Measurements from ENCODE around the gene ZSWIM7. TPM values are rescaled to one million over a fixed set of nuclear protein-coding genes. Genes with fewer than 3 reads are reported as not detected.

The ZSWIM7 gene
- total RNA-seq, 2 donors from 2014 or later: 45.5 to 58.8 TPM

GRCh38 chr17:15952048-15952532 is 47.4 kb downstream of the ZSWIM7 start:
- H3K9me3 ChIP-seq (ENCODE audit: control insufficient read depth, low read length): no peaks in the 10 kb centered on the region
- H3K27me3 ChIP-seq (ENCODE audit: control insufficient read depth, insufficient read depth, low read length, poor library complexity, severe bottlenecking): peaks cover 7% of the 10 kb centered on the region
- H3K36me3 ChIP-seq (ENCODE audit: control insufficient read depth, insufficient read depth, low read length): no peaks in the 10 kb centered on the region
- H3K4me3 Mint-ChIP-seq: no peak overlapping the region
- H3K36me3 Mint-ChIP-seq (ENCODE audit: low read depth): no peaks in the 10 kb centered on the region
- DNase-seq: no peak
- peaks cover 9% of the 10 kb centered on the region for H3K4me1 ChIP-seq (ENCODE audit: control insufficient read depth, insufficient read depth, low read length)
- H3K4me3 ChIP-seq (ENCODE audit: low read length): no peak overlapping the region
- peaks cover 7% of the 10 kb centered on the region for H3K27me3 Mint-ChIP-seq (ENCODE audit: insufficient read depth)
- H3K27ac ChIP-seq (ENCODE audit: low read depth, low read length): no peak overlapping the region
- no peak overlapping the region for H3K9ac ChIP-seq (ENCODE audit: extremely low read depth, low read length, poor library complexity, severe bottlenecking)
- no peak for TF ChIP-seq CTCF (conservative IDR thresholded peaks at IDR 0.05)
- 88 to 89% methylated on average over 5 to 7 of the region's 7 CpGs for WGBS, 2 experiments (ENCODE audit: insufficient coverage in 1 of 2, insufficient read length in 1 of 2)
- H3K27ac Mint-ChIP-seq: no peak overlapping the region
- H3K4me1 Mint-ChIP-seq: peaks cover 24% of the 10 kb centered on the region
- H3K9me3 Mint-ChIP-seq: peaks cover 4% of the 10 kb centered on the region

- peaks cover 23% of the 10 kb centered on the region for H3K4me1 Mint-ChIP-seq
- 89 to 100% methylated on average over 2 to 6 of the region's 6 CpGs for WGBS, 2 experiments (ENCODE audit: insufficient coverage in 1 of 2, insufficient read length in 1 of 2)
- H3K27ac Mint-ChIP-seq: no peak overlapping the region
- H3K36me3 Mint-ChIP-seq (ENCODE audit: low read depth): no peaks in the 10 kb centered on the region
- Histone ChIP-seq H3K36me3 (ENCODE audit: control insufficient read depth, insufficient read depth, low read length) (no peaks in the 10 kb centered on the region), H3K4me3 (ENCODE audit: low read length) (no peak overlapping the region), H3K9ac (ENCODE audit: extremely low read depth, low read length, poor library complexity, severe bottlenecking) (no peak overlapping the region), H3K27ac (ENCODE audit: low read depth, low read length) (no peak overlapping the region), H3K9me3 (ENCODE audit: control insufficient read depth, low read length) (no peaks in the 10 kb centered on the region), H3K4me1 (ENCODE audit: control insufficient read depth, insufficient read depth, low read length) (peaks cover 9% of the 10 kb centered on the region), H3K27me3 (ENCODE audit: control insufficient read depth, insufficient read depth, low read length, poor library complexity, severe bottlenecking) (peaks cover 13% of the 10 kb centered on the region)
- peaks cover 4% of the 10 kb centered on the region for H3K9me3 Mint-ChIP-seq
- no peak for TF ChIP-seq CTCF (conservative IDR thresholded peaks at IDR 0.05)
- peak; percentile 70 for DNase-seq
- peaks cover 13% of the 10 kb centered on the region for H3K27me3 Mint-ChIP-seq (ENCODE audit: insufficient read depth)
- H3K4me3 Mint-ChIP-seq: no peak overlapping the region
Measured at GRCh38 chr17:15951368-15952047, 48.0 kb downstream of the ZSWIM7 start.

- H3K27me3 Mint-ChIP-seq (ENCODE audit: insufficient read depth): peaks cover 36% of the 10 kb centered on the region
- WGBS, 2 experiments (ENCODE audit: insufficient coverage in 1 of 2, insufficient read length in 1 of 2): 95 to 99% methylated on average over 6 to 11 of the region's 16 CpGs
- no peaks in the 10 kb centered on the region for H3K9me3 Mint-ChIP-seq
- peaks cover 9% of the 10 kb centered on the region for H3K4me1 ChIP-seq (ENCODE audit: control insufficient read depth, insufficient read depth, low read length)
- H3K36me3 Mint-ChIP-seq (ENCODE audit: low read depth): no peaks in the 10 kb centered on the region
- H3K9me3 ChIP-seq (ENCODE audit: control insufficient read depth, low read length): no peaks in the 10 kb centered on the region
- peak; percentile 50 for DNase-seq
- no peak overlapping the region for H3K4me3 ChIP-seq (ENCODE audit: low read length)
- no peaks in the 10 kb centered on the region for H3K36me3 ChIP-seq (ENCODE audit: control insufficient read depth, insufficient read depth, low read length)
- H3K27me3 ChIP-seq (ENCODE audit: control insufficient read depth, insufficient read depth, low read length, poor library complexity, severe bottlenecking): peaks cover 45% of the 10 kb centered on the region
- no peak overlapping the region for H3K27ac ChIP-seq (ENCODE audit: low read depth, low read length)
- H3K27ac Mint-ChIP-seq: no peak overlapping the region
- H3K4me1 Mint-ChIP-seq: peaks cover 16% of the 10 kb centered on the region
- no peak for TF ChIP-seq CTCF (conservative IDR thresholded peaks at IDR 0.05)
- H3K9ac ChIP-seq (ENCODE audit: extremely low read depth, low read length, poor library complexity, severe bottlenecking): no peak overlapping the region
- no peak overlapping the region for H3K4me3 Mint-ChIP-seq
Measured at GRCh38 chr17:15947976-15948752, 51.3 kb downstream of the ZSWIM7 start.

Measured in endodermal cell (in vitro differentiated cells).